Astrocyte (in vitro differentiated cells and primary cell): ENCODE results near the gene SYNE1. TPM values are rescaled to one million over a fixed set of nuclear protein-coding genes. Genes with fewer than 3 reads are reported as not detected.
A peak's percentile ranks its signal among the peaks of the same experiment; 100 is the strongest.

Experiments used
- DNase-seq: peaks from one replicate; pipeline ENCODE4 v3.0.0-alpha.2; 2010; ENCODE audit warnings: low read depth
- FAIRE-seq: peaks from 2 replicates; lab custom pipeline; 2011; peaks lifted over from hg19 to GRCh38; lab: Jason Lieb, UNC
- H2AFZ ChIP-seq: 2 replicates; pipeline ENCODE4 v1.6.0; 2012; ENCODE audit warnings: low read depth, low read length, inconsistent platforms
- H3K27ac ChIP-seq: 2 replicates; pipeline ENCODE4 v1.5.1; 2011; ENCODE audit warnings: low read depth, low read length, inconsistent platforms
- H3K27me3 ChIP-seq: 2 replicates; pipeline ENCODE4 v1.6.0; 2011; ENCODE audit warnings: low read length, inconsistent platforms; ENCODE audit not compliant: insufficient read depth
- H3K36me3 ChIP-seq: 2 replicates; pipeline ENCODE4 v1.5.1; 2011; ENCODE audit warnings: low read length, inconsistent platforms; ENCODE audit not compliant: insufficient read depth
- H3K4me1 ChIP-seq: 2 replicates; pipeline ENCODE4 v1.5.1; 2011; ENCODE audit warnings: low read length, inconsistent platforms; ENCODE audit not compliant: insufficient read depth
- H3K4me2 ChIP-seq: 2 replicates; pipeline ENCODE4 v1.6.0; 2012; ENCODE audit warnings: low read length, inconsistent platforms
- H3K4me3 ChIP-seq: 2 replicates; pipeline ENCODE4 v1.5.1; 2011; ENCODE audit warnings: low read depth, mild to moderate bottlenecking, low read length, inconsistent platforms; ENCODE audit not compliant: insufficient read depth
- H3K79me2 ChIP-seq: 2 replicates; pipeline ENCODE4 v1.6.0; 2012; ENCODE audit warnings: mild to moderate bottlenecking, low read length, inconsistent platforms; ENCODE audit not compliant: insufficient read depth
- H3K9ac ChIP-seq: 2 replicates; pipeline ENCODE4 v1.6.0; 2012; ENCODE audit warnings: mild to moderate bottlenecking, low read length, inconsistent platforms
- H3K9me3 ChIP-seq: 2 replicates; pipeline ENCODE4 v1.5.1; 2012; ENCODE audit warnings: low read depth, mild to moderate bottlenecking, low read length, inconsistent platforms; ENCODE audit not compliant: insufficient read depth
- H4K20me1 ChIP-seq: 2 replicates; pipeline ENCODE4 v1.6.0; 2012; ENCODE audit warnings: low read length, inconsistent platforms; ENCODE audit not compliant: insufficient read depth
- H3K27ac Mint-ChIP-seq: one replicate; pipeline ENCODE4 v1.8.0; 2021; ENCODE audit warnings: mild to moderate bottlenecking, mixed read lengths; ENCODE audit not compliant: unreplicated experiment
- H3K27me3 Mint-ChIP-seq: one replicate; pipeline ENCODE4 v1.8.0; 2021; ENCODE audit warnings: low read depth, mixed read lengths; ENCODE audit not compliant: unreplicated experiment
- H3K36me3 Mint-ChIP-seq: one replicate; pipeline ENCODE4 v1.8.0; 2021; ENCODE audit warnings: low read depth, mixed read lengths; ENCODE audit not compliant: unreplicated experiment
- H3K4me1 Mint-ChIP-seq: one replicate; pipeline ENCODE4 v1.8.0; 2021; ENCODE audit warnings: low read depth, mixed read lengths; ENCODE audit not compliant: unreplicated experiment
- H3K4me3 Mint-ChIP-seq: one replicate; pipeline ENCODE4 v1.8.0; 2021; ENCODE audit warnings: mild to moderate bottlenecking, moderate library complexity, mixed read lengths; ENCODE audit not compliant: unreplicated experiment
- H3K9me3 Mint-ChIP-seq: one replicate; pipeline ENCODE4 v1.8.0; 2021; ENCODE audit warnings: mild to moderate bottlenecking, mixed read lengths; ENCODE audit not compliant: unreplicated experiment
- CTCF ChIP-seq: IDR thresholded peaks from 2 replicates; pipeline ENCODE4 v1.5.1; 2011; ENCODE audit warnings: low read depth, mild to moderate bottlenecking, inconsistent platforms, low read length, moderate library complexity; ENCODE audit not compliant: insufficient read depth
- EZH2 ChIP-seq: IDR thresholded peaks from 2 replicates; pipeline ENCODE4 v1.6.1; 2012; ENCODE audit warnings: mild to moderate bottlenecking, low read length, inconsistent platforms; ENCODE audit not compliant: insufficient read depth
- total RNA-seq: library from RNA; stranded (reverse); gene quantifications from 2 replicates; pipeline ENCODE4 v1.2.1, GENCODE V29; 2021

SYNE1 gene
- total RNA-seq, 1 donor from 2014 or later: 66.5 TPM

- H3K36me3 ChIP-seq: peaks cover 50% of the 10 kb centered on the region
- no peak overlapping the region for H3K27ac Mint-ChIP-seq
- TF ChIP-seq CTCF (no peak), EZH2 (no peak)
- H3K4me3 ChIP-seq: no peak overlapping the region
- H3K9ac ChIP-seq: no peak overlapping the region
- H3K4me3 Mint-ChIP-seq: no peak overlapping the region
- FAIRE-seq (no peak), DNase-seq (no peak)
- H3K27me3 Mint-ChIP-seq: no peaks in the 10 kb centered on the region
- H3K9me3 ChIP-seq: no peaks in the 10 kb centered on the region
- no peaks in the 10 kb centered on the region for H3K4me1 Mint-ChIP-seq
- no peaks in the 10 kb centered on the region for H3K9me3 Mint-ChIP-seq
- peaks cover 30% of the 10 kb centered on the region for H3K36me3 Mint-ChIP-seq
- no peaks in the 10 kb centered on the region for H3K27me3 ChIP-seq
- H3K4me2 ChIP-seq: no peak overlapping the region
- H3K79me2 ChIP-seq: no peaks in the 10 kb centered on the region
- peaks cover 4% of the 10 kb centered on the region for H3K4me1 ChIP-seq
- H3K27ac ChIP-seq: no peak overlapping the region
- H2AFZ ChIP-seq: no peak overlapping the region
- H4K20me1 ChIP-seq: no peaks in the 10 kb centered on the region
These were observed 272.3 kb downstream of the SYNE1 start for GRCh38 chr6:152364866-152365265.

- Mint-ChIP-seq H3K27ac (no peak overlapping the region), H3K4me3 (no peak overlapping the region), H3K9me3 (no peaks in the 10 kb centered on the region), H3K4me1 (no peaks in the 10 kb centered on the region), H3K36me3 (peaks cover 18% of the 10 kb centered on the region), H3K27me3 (no peaks in the 10 kb centered on the region)
- Histone ChIP-seq H2AFZ (no peak overlapping the region), H3K4me3 (no peak overlapping the region), H3K9ac (no peak overlapping the region), H3K27me3 (no peaks in the 10 kb centered on the region), H3K27ac (no peak overlapping the region), H3K4me1 (no peaks in the 10 kb centered on the region), H3K79me2 (no peaks in the 10 kb centered on the region), H4K20me1 (no peaks in the 10 kb centered on the region), H3K9me3 (no peaks in the 10 kb centered on the region), H3K36me3 (peaks cover 45% of the 10 kb centered on the region), H3K4me2 (no peak overlapping the region)
- DNase-seq (no peak), FAIRE-seq (no peak)
- TF ChIP-seq CTCF: no peak
- TF ChIP-seq EZH2: no peak
These were observed 277.1 kb downstream of the SYNE1 start for GRCh38 chr6:152360034-152360433.

- no peak overlapping the region for H3K27ac Mint-ChIP-seq
These were observed 280.5 kb downstream of the SYNE1 start for GRCh38 chr6:152356662-152357061.

More at GRCh38 chr6:152356662-152357061, 280.5 kb downstream of the SYNE1 start:
- Histone ChIP-seq H3K27ac (no peak overlapping the region), H3K9me3 (no peaks in the 10 kb centered on the region), H2AFZ (no peak overlapping the region), H3K4me3 (no peak overlapping the region), H3K4me2 (no peak overlapping the region), H3K4me1 (no peaks in the 10 kb centered on the region), H3K36me3 (peaks cover 60% of the 10 kb centered on the region), H4K20me1 (no peaks in the 10 kb centered on the region), H3K9ac (no peak overlapping the region), H3K79me2 (no peaks in the 10 kb centered on the region), H3K27me3 (no peaks in the 10 kb centered on the region)
- peak; percentile 23 for FAIRE-seq
- TF ChIP-seq CTCF: peak; percentile 34
- no peak for TF ChIP-seq EZH2
- no peaks in the 10 kb centered on the region for H3K27me3 Mint-ChIP-seq
- no peaks in the 10 kb centered on the region for H3K9me3 Mint-ChIP-seq
- H3K4me3 Mint-ChIP-seq: no peak overlapping the region
- no peak for DNase-seq
- peaks cover 30% of the 10 kb centered on the region for H3K36me3 Mint-ChIP-seq
- H3K4me1 Mint-ChIP-seq: no peaks in the 10 kb centered on the region
